Measurements from ENCODE around the gene AGBL4.

The AGBL4 gene

GRCh38 chr1:49059087-49059486 lies 964.7 kb downstream of the AGBL4 start:
- no peak overlapping the region for H3K9ac ChIP-seq
- no peak for TF ChIP-seq Cebpa-rat (IDR thresholded peaks at IDR 0.05)
- peaks cover 11% of the 10 kb centered on the region; the same call in 1 of the 2 replicates for H3K9me3 ChIP-seq

GRCh38 chr1:49052102-49052501 lies 971.7 kb downstream of the AGBL4 start:
- Histone ChIP-seq H3K4me1 (no peaks in the 10 kb centered on the region), H3K4me2 (no peak overlapping the region), H3K36me3 (no peaks in the 10 kb centered on the region), H3K4me3 (no peak overlapping the region), H3K27ac (no peak overlapping the region), H3K9me3 (no peaks in the 10 kb centered on the region), H3K9ac (no peak overlapping the region), H3K27me3 (no peaks in the 10 kb centered on the region), H4K20me1 (no peaks in the 10 kb centered on the region)
- no peak for TF ChIP-seq Cebpa-rat (IDR thresholded peaks at IDR 0.05)

More at GRCh38 chr1:49059087-49059486, 964.7 kb downstream of the AGBL4 start:
- no peak overlapping the region for H3K4me3 ChIP-seq
- H3K4me1 ChIP-seq: peaks cover 7% of the 10 kb centered on the region
- no peaks in the 10 kb centered on the region for H3K36me3 ChIP-seq
- no peaks in the 10 kb centered on the region for H3K27me3 ChIP-seq
- H3K4me2 ChIP-seq: no peak overlapping the region
- H3K27ac ChIP-seq: no peak overlapping the region
- H4K20me1 ChIP-seq: no peaks in the 10 kb centered on the region

DNA sequence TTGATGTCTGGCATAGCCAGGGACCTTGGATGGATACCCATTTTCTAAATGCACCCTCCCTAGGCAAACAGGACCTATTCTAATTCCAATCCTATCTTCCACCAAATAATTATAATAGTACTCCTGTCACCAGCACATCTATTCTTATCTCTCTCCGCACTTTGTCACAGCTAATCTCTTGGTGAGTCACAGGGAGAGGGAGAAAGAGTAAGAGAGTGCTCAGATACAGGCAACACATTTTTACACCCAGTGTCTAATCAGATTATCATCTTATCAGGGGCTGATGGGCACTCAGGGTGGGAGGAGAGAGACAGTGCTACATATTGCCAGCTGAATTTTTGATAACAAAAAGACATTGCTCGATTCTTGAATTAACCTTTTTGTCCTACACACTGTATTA lies 972.1 kb downstream of the AGBL4 start:
- Histone ChIP-seq H4K20me1 (no peaks in the 10 kb centered on the region), H3K9ac (no peak overlapping the region)

GRCh38 chr1:49050041-49050440 lies 973.7 kb downstream of the AGBL4 start:
- Histone ChIP-seq H3K36me3 (no peaks in the 10 kb centered on the region), H3K4me3 (no peak overlapping the region), H3K27ac (no peak overlapping the region), H3K4me1 (no peaks in the 10 kb centered on the region), H3K27me3 (no peaks in the 10 kb centered on the region), H4K20me1 (no peaks in the 10 kb centered on the region), H3K9ac (no peak overlapping the region), H3K4me2 (no peak overlapping the region), H3K9me3 (no peaks in the 10 kb centered on the region)
- no peak for TF ChIP-seq Cebpa-rat (IDR thresholded peaks at IDR 0.05)

More for the DNA sequence above, 972.1 kb downstream of the AGBL4 start:
- TF ChIP-seq Cebpa-rat (IDR thresholded peaks at IDR 0.05): no peak
- H3K4me3 ChIP-seq: no peak overlapping the region
- no peaks in the 10 kb centered on the region for H3K9me3 ChIP-seq
- no peak overlapping the region for H3K27ac ChIP-seq
- H3K36me3 ChIP-seq: no peaks in the 10 kb centered on the region
- no peaks in the 10 kb centered on the region for H3K27me3 ChIP-seq
- no peak overlapping the region for H3K4me2 ChIP-seq
- no peaks in the 10 kb centered on the region for H3K4me1 ChIP-seq

- Histone ChIP-seq H3K4me3 (no peak overlapping the region), H3K9ac (no peak overlapping the region), H3K36me3 (no peaks in the 10 kb centered on the region), H3K27me3 (no peaks in the 10 kb centered on the region), H4K20me1 (no peaks in the 10 kb centered on the region), H3K4me2 (no peak overlapping the region), H3K4me1 (no peaks in the 10 kb centered on the region), H3K9me3 (no peaks in the 10 kb centered on the region), H3K27ac (no peak overlapping the region)
- TF ChIP-seq Cebpa-rat (IDR thresholded peaks at IDR 0.05): no peak
Observed at GRCh38 chr1:49048188-49048587, 975.6 kb downstream of the AGBL4 start.

DNA sequence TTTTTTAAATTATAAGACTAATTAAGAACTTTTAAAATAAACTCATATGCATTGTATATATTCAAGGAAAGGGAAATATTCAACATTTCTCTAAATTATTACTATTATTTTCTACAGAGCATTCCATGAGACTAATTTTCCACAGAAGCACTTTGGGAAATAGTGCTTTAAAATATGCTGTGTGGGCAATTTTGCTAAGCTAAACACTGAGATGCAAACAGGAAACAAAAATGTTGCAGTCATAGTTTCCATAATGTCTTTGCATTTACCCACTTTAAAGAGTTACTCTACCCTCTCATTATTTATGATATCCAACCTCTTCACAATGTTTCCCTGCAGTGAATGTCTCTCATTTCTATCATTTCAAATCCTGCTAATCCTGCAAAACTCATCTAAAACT lies 977.4 kb downstream of the AGBL4 start:
- Histone ChIP-seq H3K4me3 (no peak overlapping the region), H3K4me1 (no peaks in the 10 kb centered on the region), H3K36me3 (no peaks in the 10 kb centered on the region), H3K9me3 (no peaks in the 10 kb centered on the region), H4K20me1 (no peaks in the 10 kb centered on the region), H3K27me3 (no peaks in the 10 kb centered on the region), H3K4me2 (no peak overlapping the region), H3K27ac (no peak overlapping the region), H3K9ac (no peak overlapping the region)
- no peak for TF ChIP-seq Cebpa-rat (IDR thresholded peaks at IDR 0.05)

GRCh38 chr1:49045371-49045770 lies 978.4 kb downstream of the AGBL4 start:
- H3K27ac ChIP-seq: no peak overlapping the region
- H3K9ac ChIP-seq: no peak overlapping the region
- H4K20me1 ChIP-seq: no peaks in the 10 kb centered on the region
- TF ChIP-seq Cebpa-rat (IDR thresholded peaks at IDR 0.05): no peak
- H3K9me3 ChIP-seq: no peaks in the 10 kb centered on the region
- no peaks in the 10 kb centered on the region for H3K4me1 ChIP-seq
- H3K27me3 ChIP-seq: no peaks in the 10 kb centered on the region
- H3K4me2 ChIP-seq: no peak overlapping the region
- H3K36me3 ChIP-seq: no peaks in the 10 kb centered on the region
- H3K4me3 ChIP-seq: no peak overlapping the region

GRCh38 chr1:49036700-49037099 lies 987.1 kb downstream of the AGBL4 start:
- Histone ChIP-seq H3K9ac (no peak overlapping the region), H3K27ac (no peak overlapping the region), H3K4me3 (no peak overlapping the region), H3K4me1 (no peaks in the 10 kb centered on the region), H3K27me3 (no peaks in the 10 kb centered on the region), H3K9me3 (no peaks in the 10 kb centered on the region), H4K20me1 (no peaks in the 10 kb centered on the region), H3K4me2 (no peak overlapping the region), H3K36me3 (no peaks in the 10 kb centered on the region)
- no peak for TF ChIP-seq Cebpa-rat (IDR thresholded peaks at IDR 0.05)

DNA sequence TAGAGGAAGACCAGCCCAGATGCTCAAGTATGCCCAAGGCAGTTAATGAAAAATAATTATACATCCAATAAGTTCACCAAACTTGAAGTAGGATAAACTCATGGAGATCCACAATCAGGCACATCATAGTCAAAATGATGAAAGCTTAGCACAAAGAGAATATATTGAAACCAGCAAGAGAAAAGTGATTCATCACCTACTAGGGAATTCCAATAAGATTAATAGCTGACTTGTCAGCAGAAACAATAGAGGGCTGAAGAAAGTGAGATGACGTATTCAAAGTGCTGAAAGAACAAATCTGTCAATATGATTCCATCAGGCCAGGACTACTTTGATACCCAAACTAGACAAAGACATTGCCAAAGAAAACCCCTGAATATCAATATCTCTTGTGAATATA lies 995.4 kb downstream of the AGBL4 start:
- Histone ChIP-seq H3K36me3 (no peaks in the 10 kb centered on the region), H3K4me3 (no peak overlapping the region), H3K9ac (no peak overlapping the region), H3K9me3 (no peaks in the 10 kb centered on the region), H3K4me1 (no peaks in the 10 kb centered on the region), H3K4me2 (no peak overlapping the region), H3K27ac (no peak overlapping the region), H4K20me1 (no peaks in the 10 kb centered on the region), H3K27me3 (no peaks in the 10 kb centered on the region)
- TF ChIP-seq Cebpa-rat (IDR thresholded peaks at IDR 0.05): no peak

GRCh38 chr1:49026230-49026811 lies 997.4 kb downstream of the AGBL4 start:
- Histone ChIP-seq H3K9ac (no peak overlapping the region), H4K20me1 (no peaks in the 10 kb centered on the region), H3K4me3 (no peak overlapping the region), H3K9me3 (no peaks in the 10 kb centered on the region), H3K27me3 (no peaks in the 10 kb centered on the region), H3K4me1 (no peaks in the 10 kb centered on the region), H3K36me3 (no peaks in the 10 kb centered on the region), H3K4me2 (no peak overlapping the region), H3K27ac (no peak overlapping the region)
- TF ChIP-seq Cebpa-rat (IDR thresholded peaks at IDR 0.05): no peak

Data from BLaER1 (cell line).